HG03280 (cell line): ENCODE data around the gene LTN1.
"Not testable (repeated sequence)": the region's sequence is repeated elsewhere in the genome, so short reads cannot be mapped to it uniquely, and the experiment has no call there.

Source experiments
- ATAC-seq: cut with Tn5 transposase; IDR thresholded peaks from one replicate; pipeline ENCODE4 v1.9.1; 2021; ENCODE audit warnings: mild to moderate bottlenecking, moderate library complexity; ENCODE audit not compliant: unreplicated experiment

Gene LTN1, protein sequence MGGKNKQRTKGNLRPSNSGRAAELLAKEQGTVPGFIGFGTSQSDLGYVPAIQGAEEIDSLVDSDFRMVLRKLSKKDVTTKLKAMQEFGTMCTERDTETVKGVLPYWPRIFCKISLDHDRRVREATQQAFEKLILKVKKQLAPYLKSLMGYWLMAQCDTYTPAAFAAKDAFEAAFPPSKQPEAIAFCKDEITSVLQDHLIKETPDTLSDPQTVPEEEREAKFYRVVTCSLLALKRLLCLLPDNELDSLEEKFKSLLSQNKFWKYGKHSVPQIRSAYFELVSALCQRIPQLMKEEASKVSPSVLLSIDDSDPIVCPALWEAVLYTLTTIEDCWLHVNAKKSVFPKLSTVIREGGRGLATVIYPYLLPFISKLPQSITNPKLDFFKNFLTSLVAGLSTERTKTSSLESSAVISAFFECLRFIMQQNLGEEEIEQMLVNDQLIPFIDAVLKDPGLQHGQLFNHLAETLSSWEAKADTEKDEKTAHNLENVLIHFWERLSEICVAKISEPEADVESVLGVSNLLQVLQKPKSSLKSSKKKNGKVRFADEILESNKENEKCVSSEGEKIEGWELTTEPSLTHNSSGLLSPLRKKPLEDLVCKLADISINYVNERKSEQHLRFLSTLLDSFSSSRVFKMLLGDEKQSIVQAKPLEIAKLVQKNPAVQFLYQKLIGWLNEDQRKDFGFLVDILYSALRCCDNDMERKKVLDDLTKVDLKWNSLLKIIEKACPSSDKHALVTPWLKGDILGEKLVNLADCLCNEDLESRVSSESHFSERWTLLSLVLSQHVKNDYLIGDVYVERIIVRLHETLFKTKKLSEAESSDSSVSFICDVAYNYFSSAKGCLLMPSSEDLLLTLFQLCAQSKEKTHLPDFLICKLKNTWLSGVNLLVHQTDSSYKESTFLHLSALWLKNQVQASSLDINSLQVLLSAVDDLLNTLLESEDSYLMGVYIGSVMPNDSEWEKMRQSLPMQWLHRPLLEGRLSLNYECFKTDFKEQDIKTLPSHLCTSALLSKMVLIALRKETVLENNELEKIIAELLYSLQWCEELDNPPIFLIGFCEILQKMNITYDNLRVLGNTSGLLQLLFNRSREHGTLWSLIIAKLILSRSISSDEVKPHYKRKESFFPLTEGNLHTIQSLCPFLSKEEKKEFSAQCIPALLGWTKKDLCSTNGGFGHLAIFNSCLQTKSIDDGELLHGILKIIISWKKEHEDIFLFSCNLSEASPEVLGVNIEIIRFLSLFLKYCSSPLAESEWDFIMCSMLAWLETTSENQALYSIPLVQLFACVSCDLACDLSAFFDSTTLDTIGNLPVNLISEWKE (N-terminal part only)

DNA sequence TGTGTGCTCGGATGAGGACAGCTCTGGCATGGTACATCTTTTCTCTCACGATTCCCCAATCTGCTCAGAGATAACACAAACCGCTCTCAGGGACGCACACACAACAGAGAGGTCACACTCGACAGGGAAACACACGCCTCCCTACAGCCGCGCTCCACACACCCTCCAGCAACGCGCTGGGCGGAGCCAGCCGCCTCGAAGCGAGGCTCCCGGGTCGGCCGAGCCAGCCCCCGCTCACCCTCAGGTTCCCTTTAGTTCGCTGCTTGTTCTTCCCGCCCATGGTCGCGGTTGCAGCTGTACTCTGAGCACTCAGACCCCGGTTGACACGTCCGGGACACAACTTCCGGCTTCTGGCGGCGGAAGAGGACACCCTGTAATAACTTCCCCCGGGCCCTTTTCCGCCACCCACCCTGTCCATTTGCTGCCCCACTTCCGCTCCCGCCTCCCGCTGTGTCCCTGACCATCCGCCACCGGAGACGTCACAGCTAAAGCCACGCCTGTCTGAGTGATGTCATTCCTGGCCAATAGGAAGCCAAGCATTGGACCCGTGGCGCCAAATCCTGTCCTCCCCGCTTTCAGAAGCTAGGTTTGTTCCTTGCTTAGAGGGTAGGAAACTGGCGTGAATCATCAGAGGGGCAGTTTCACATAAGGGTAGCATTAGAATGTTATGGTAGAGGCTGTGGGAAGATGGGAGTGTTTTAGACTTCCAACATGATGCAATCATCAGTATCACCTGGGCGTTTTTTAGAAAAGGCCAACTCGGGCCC lies at the start of gene LTN1:
TSS of gene LTN1 (minus strand) at position 352 of the 767 bp plus-strand sequence. CDS start at position 280, 72 bp downstream.
- ATAC-seq, result peak; percentile 96

DNA sequence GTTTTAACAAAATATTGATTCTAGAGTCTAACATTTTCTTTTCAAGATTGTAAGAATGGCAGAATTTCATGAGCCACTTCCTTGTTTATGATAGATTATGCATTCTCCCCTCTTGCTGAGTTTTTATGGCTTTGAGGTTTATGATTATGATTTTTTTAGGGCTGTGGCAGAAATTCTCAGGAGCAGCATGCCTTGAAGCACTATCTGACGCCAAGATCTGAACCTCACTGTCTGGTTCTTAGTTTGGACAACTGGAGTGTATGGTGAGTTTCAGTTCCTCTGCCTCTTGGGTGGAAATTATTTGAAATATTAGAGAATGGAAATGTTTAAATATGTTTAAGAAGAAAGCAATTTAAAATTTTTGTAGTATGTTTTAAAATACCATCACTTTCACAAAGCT lies 42.0 kb upstream of the LTN1 start:
- ATAC-seq, result no peak

DNA sequence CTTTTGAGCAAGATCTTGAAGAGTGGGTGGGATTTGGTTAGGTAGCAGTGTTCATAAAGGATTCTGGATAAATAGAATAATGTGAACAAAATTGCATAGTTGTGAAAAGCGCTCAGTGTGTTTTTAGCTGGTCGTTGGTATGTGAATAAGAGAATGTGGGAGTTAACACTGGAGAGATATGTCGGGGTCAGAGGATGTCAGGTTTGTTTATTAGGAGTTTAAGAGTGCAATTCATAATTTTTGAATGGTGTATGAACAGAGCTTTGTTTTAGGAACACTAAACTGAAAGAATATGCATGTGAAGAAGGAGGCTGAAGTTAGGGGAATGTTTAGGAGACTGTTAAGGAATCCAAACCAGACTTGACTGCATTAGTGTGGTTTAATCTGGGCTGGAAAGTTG lies 41.2 kb upstream of the LTN1 start:
- no peak for ATAC-seq

GRCh38 chr21:29033301-29033700 lies 40.6 kb upstream of the LTN1 start:
- no peak for ATAC-seq

GRCh38 chr21:29030909-29031308 lies 38.2 kb upstream of the LTN1 start:
- ATAC-seq, result no peak

DNA sequence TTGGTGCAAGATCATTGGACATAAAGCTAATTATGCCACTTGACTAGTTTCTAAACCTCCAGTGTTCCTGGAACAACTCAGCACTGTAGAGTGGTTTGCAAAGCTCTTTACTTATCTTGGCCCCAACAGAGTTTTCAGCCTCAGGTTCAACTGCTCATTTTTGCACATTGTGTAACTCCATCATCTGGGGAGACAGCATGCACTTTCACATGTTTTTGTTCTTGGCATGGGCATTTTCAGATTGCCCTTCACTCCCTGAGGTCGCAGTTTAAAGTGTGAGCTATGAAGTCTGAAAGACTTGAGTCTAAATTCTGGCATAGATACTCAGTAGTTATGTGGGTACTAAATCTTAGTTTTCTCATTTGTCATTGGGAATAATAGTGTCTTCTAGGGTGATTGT lies 36.8 kb upstream of the LTN1 start:
- no peak for ATAC-seq

GRCh38 chr21:29025328-29025713 lies 32.6 kb upstream of the LTN1 start:
- ATAC-seq, result no peak

GRCh38 chr21:29024474-29025327 lies 32.0 kb upstream of the LTN1 start, which contains the start of gene USP16:
Gene USP16, plus strand, starts transcription at chr21:29024668. Its CDS starts 3,246 bp downstream, at chr21:29027914.
- ATAC-seq, result peak; percentile 97

- ATAC-seq, result no peak
These were observed 29.5 kb upstream of the LTN1 start for GRCh38 chr21:29022166-29022565.

DNA sequence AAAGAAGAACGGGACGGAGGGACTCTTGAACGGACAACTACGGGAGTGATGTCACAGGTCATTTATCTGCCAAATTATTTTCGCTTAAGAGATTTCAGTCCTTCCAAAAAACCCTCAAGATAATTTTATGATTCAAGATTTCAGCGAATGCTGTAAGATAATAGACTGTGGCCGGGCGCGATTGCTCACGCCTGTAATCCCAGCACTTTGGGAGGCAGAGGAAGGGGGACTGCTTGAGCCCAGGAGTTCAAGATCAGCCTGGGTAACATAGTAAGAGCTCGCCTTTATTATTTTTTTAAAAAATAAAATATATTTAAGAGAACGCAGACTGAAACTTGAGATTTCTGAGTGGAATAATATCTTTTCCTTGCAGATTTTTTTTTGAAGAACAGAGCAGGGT lies 25.9 kb upstream of the LTN1 start:
- peak; percentile 7 for ATAC-seq

- no peak for ATAC-seq
These were observed 25.1 kb upstream of the LTN1 start for GRCh38 chr21:29017639-29018237.

GRCh38 chr21:29011236-29011635 lies 18.6 kb upstream of the LTN1 start:
- not testable (repeated sequence) for ATAC-seq

- ATAC-seq, result no peak
These were observed 15.7 kb upstream of the LTN1 start for GRCh38 chr21:29008367-29008766.

- ATAC-seq, result no peak
These were observed 15.1 kb upstream of the LTN1 start for GRCh38 chr21:29007810-29008209.

DNA sequence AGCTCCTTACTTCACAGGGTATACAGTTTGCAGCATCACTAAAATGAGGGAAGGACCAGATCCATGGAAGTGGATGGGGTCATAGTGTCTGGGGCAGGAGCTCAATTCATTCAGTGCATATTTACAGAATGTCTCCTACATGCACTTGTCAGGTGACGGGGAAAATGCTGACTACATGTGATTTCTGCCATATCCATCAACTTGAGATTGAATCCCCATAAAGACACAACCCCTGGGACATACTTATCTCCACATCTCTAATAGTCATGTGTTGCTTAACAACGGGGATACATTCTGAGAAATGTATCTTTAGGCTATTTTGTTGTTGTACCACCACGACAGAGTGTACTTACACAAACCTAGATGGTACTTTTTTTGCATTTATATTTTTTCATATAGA lies 14.5 kb upstream of the LTN1 start:
- no peak for ATAC-seq

- ATAC-seq, result no peak
These were observed 13.0 kb upstream of the LTN1 start for GRCh38 chr21:29005696-29006095.

GRCh38 chr21:29002442-29003144 lies 9.9 kb upstream of the LTN1 start:
- peak; percentile 100 for ATAC-seq

DNA sequence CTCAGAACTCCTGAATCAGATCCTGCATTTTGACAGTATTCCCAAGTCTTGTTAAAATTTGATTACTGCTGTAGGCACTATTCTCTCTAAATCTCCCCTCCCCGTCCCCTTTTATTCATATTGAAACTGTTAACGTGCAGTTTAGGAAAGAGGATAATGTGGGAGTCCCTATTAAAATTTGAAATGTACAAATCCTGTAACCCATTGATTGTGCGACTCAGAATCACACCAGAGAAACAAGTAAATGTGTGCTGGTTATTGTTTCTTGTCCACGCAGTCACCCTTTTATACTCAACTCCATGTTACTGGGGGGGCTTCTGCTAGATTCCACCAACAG lies 584 bp upstream of the LTN1 start:
- no peak for ATAC-seq
